Right lobe of liver (tissue), 6 donors: ENCODE results near the gene SRPRA. TPM values are rescaled to one million over a fixed set of nuclear protein-coding genes. Genes with fewer than 3 reads are reported as not detected.
A peak's percentile ranks its signal among the peaks of the same experiment; 100 is the strongest.

Experiments
- ATAC-seq, 4 donors: fragments of 200-7000 bp; cut with Tn5 transposase; one replicate each; pipeline ENCODE4 v1.9.1; 2020; ENCODE audit warnings: mild to moderate bottlenecking in 4 of 4, moderate library complexity in 4 of 4
- DNase-seq, 3 donors: peaks; one replicate each; pipeline ENCODE4 v3.0.0-alpha.2; 2020
- H3K27ac ChIP-seq, 3 donors: fragments of 200-600 bp; one replicate each; pipeline ENCODE4 v1.8.0; 2022
- H3K27me3 ChIP-seq, 2 donors: fragments of 200-600 bp; one replicate each; pipeline ENCODE4 v1.8.0; 2022
- H3K36me3 ChIP-seq, 4 donors: fragments of 200-600 bp; sonication (generic) in 1 of 4; one replicate each; pipeline versions ENCODE4 v1.5.1 to v1.8.0; 2017 to 2022; ENCODE audit warnings: control low read depth in 1 of 4
- H3K4me1 ChIP-seq, 4 donors: fragments of 200-600 bp; sonication (generic) in 1 of 4; one replicate each; pipeline versions ENCODE4 v1.5.1 to v1.8.0; 2017 to 2022; ENCODE audit warnings: control low read depth in 1 of 4
- H3K4me3 ChIP-seq, 3 donors: fragments of 200-600 bp; one replicate each; pipeline ENCODE4 v1.8.0; 2022
- H3K9me3 ChIP-seq, 4 donors: fragments of 200-600 bp; sonication (generic) in 1 of 4; one replicate each; pipeline versions ENCODE4 v1.5.1 to v1.8.0; 2017 to 2022; ENCODE audit warnings: control low read depth in 1 of 4
- POLR2A ChIP-seq: fragments of 450-650 bp; IDR thresholded peaks from one replicate; pipeline ENCODE4 v1.6.1; 2017; ENCODE audit warnings: antibody characterized with exemption, mild to moderate bottlenecking
- WGBS: methylation state at CpG from one replicate; pipeline ENCODE4 v1.1.6; 2018; ENCODE audit warnings: low coverage, low lambda C conversion rate; ENCODE audit not compliant: insufficient coverage; ENCODE audit errors: missing lambda C conversion rate; 5-methylcytosine and 5-hydroxymethylcytosine counted together
- intact Hi-C, 2 donors: fragments of 100-400 bp; cut with DNase I; formaldehyde crosslinking; loops; one replicate each; pipeline versions ENCODE4 v1.11.2 to v1.14.1; 2022
- total RNA-seq, 6 experiments: library from RNA; depleted of rRNA in 2 of 6; stranded (reverse); fragments of >200 nt in 2 of 6; fragmentation: NEBNext Ultra II Directional in 3 of 6; extraction: Animal tissue kit (Norgen Biotek cat#: 25700) in 3 of 6; gene quantifications; one replicate each; pipeline versions ENCODE4 v1.1.0 to v1.2.4, GENCODE V29; 2016 to 2023
- TF ChIP-seq, protein P1 (sequence below), 4 donors: fragments of 200-600 bp in 3 of 4; fragments of 450-650 bp in 1 of 4; IDR thresholded peaks; one replicate each; pipeline versions ENCODE4 v1.5.1 to v1.8.0; 2016 to 2022; ENCODE audit warnings: antibody characterized with exemption in 4 of 4, mild to moderate bottlenecking in 2 of 4
- donor health status: DM: no; HTN: yes; CAD: no.
- donor health status: DM: no; HTN: no; CAD: no.
- donor health status: DM: no; HTN: no; CAD: no.
- donor health status: DM: no; HTN: yes; CAD: no.
- donor health status: DM: no; HTN: yes; CAD: no.

Gene SRPRA
- total RNA-seq, 6 experiments from 2014 or later = 95.0 to 150 (median 122) TPM

GRCh38 chr11:126246636-126247035 lies 22.1 kb downstream of the SRPRA start:
- Histone ChIP-seq H3K36me3 (peaks cover 0 to 12% (median 2%) of the 10 kb centered on the region in 4 donors), H3K27me3 (no peaks in the 10 kb centered on the region), H3K9me3 (no peaks in the 10 kb centered on the region), H3K4me1 (no peaks in the 10 kb centered on the region), H3K4me3 (no peak overlapping the region), H3K27ac (no peak overlapping the region)
- intact Hi-C loops = no loop called here
- whole genome bisulfite sequencing = 71% methylated on average over 2 of the region's 2 CpGs
- no peak for TF ChIP-seq POLR2A
- TF ChIP-seq, protein P1, sequence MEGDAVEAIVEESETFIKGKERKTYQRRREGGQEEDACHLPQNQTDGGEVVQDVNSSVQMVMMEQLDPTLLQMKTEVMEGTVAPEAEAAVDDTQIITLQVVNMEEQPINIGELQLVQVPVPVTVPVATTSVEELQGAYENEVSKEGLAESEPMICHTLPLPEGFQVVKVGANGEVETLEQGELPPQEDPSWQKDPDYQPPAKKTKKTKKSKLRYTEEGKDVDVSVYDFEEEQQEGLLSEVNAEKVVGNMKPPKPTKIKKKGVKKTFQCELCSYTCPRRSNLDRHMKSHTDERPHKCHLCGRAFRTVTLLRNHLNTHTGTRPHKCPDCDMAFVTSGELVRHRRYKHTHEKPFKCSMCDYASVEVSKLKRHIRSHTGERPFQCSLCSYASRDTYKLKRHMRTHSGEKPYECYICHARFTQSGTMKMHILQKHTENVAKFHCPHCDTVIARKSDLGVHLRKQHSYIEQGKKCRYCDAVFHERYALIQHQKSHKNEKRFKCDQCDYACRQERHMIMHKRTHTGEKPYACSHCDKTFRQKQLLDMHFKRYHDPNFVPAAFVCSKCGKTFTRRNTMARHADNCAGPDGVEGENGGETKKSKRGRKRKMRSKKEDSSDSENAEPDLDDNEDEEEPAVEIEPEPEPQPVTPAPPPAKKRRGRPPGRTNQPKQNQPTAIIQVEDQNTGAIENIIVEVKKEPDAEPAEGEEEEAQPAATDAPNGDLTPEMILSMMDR (IDR thresholded peaks at IDR 0.05) = no peak
- DNase-seq = no peak
- peak in 3 of 4 donors; percentile 28 to 54 (median 48) for ATAC-seq

DNA sequence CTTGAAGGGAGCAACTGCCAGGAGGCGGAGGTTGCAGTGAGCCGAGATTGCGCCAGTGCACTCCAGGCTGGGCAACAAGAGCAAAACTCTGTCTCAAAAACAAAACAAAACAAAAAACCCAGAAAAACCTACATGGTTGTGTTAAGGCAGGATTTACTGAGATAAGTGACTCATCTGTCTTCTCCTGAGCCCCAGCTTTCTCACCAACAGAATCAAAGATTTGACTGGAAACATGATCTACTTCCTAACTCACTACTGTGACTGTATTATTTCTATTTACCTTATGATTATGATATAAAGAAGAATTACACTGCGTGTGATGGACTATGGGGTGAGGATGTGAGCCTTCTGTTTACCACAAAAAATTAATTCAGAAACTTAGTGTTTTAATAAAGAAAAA lies 35.3 kb downstream of the SRPRA start:
- Histone ChIP-seq H3K4me1 (peaks cover 0 to 11% (median 0%) of the 10 kb centered on the region in 4 donors), H3K36me3 (peaks cover 0 to 5% (median 0%) of the 10 kb centered on the region in 4 donors), H3K27me3 (no peaks in the 10 kb centered on the region), H3K4me3 (no peak overlapping the region), H3K9me3 (no peaks in the 10 kb centered on the region), H3K27ac (no peak overlapping the region)
- no peak for TF ChIP-seq POLR2A
- no peak for ATAC-seq
- 91% methylated on average over 4 of the region's 4 CpGs for WGBS
- no peak for DNase-seq
- intact Hi-C loops = no loop called here

- ATAC-seq (no peak), DNase-seq (no peak)
- 96% methylated on average over 3 of the region's 3 CpGs for WGBS
- Histone ChIP-seq H3K4me3 (no peak overlapping the region), H3K36me3 (peaks cover 0 to 5% (median 0%) of the 10 kb centered on the region in 4 donors), H3K27me3 (no peaks in the 10 kb centered on the region), H3K9me3 (no peaks in the 10 kb centered on the region), H3K27ac (no peak overlapping the region), H3K4me1 (peaks cover 0 to 11% (median 0%) of the 10 kb centered on the region in 4 donors)
- intact Hi-C loops = no loop called here
- no peak for TF ChIP-seq POLR2A
- TF ChIP-seq, protein P1 (IDR thresholded peaks at IDR 0.05) = no peak
Measured at GRCh38 chr11:126232683-126233082, 36.0 kb downstream of the SRPRA start.

DNA sequence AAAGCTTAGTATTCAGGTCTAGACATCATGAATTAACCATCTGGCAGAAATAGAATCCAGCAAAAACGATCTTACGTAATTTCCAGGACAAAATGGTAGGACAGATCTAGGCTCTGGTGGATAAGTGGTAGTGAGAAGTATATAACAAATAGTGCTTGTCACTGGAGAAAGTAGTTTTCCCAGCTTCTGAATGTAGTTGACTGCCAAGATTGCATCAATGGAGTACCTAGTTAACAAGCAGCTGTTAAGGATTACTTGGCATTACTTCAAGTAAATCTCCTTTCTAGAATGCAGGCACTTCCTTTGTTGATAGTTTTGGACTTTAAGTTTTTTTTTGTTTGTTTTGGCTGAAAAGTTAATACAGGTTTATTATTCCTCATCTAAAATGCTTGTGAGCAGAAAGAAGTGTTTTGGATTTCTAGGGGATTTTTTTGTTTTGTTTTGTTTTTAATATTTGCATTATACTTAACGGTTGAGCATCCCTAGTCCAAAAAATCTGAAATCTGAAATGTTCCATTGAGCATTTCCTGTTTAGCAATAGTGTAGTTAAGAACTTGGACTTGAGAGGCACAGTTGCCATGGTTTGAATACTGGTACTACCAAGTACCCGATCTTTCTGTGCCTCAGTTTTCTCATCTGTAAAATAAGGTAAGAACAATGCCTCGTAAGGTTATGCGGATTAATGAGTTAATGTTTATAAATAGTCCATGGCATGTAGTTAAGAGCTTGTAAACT lies 36.8 kb downstream of the SRPRA start:
- peak in 2 of 4 donors; percentile 44 to 55 for ATAC-seq
- peaks cover 0 to 5% (median 0%) of the 10 kb centered on the region in 4 donors for H3K36me3 ChIP-seq
- H3K27ac ChIP-seq = no peak overlapping the region
- intact Hi-C loops = no loop called here
- TF ChIP-seq, protein P1 (IDR thresholded peaks at IDR 0.05) = no peak
- no peak for TF ChIP-seq POLR2A
- H3K4me1 ChIP-seq = peaks cover 0 to 11% (median 0%) of the 10 kb centered on the region in 4 donors
- 72% methylated on average over 6 of the region's 6 CpGs for WGBS
- H3K9me3 ChIP-seq = no peaks in the 10 kb centered on the region
- DNase-seq = no peak
- no peak overlapping the region for H3K4me3 ChIP-seq
- H3K27me3 ChIP-seq = no peaks in the 10 kb centered on the region

DNA sequence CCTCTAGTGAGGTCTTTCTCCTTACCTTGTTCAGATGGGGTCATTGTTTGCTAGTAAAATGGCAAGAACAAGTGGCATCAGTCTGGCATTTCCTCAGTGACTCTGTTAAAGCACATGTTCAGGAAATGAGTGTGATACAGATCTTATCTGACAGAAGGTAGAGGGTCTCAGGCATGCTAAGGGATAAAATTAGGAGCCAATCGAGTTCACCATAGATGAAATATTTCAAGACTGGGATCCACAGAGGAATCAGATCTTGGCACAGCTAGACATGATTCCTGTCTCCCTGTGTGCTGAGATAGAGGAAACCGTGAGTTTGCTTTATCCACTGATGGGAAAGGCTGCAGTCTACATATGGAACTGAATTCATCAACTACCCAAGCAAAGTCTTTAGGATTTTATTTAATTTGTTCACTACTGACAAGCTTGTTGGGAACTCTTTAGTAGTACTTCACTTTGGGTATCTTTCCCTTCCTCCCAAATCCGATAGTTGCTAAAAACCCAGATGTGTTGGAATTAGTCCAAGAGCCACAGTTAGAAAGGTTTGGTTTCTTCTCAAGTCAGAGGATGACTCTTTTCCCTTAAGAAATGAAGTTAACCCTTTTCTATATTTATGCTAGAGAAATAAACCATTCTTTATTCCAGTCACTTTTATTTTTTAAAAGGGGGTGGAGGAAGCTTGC lies 38.7 kb downstream of the SRPRA start:
- intact Hi-C loops = no loop called here
- ATAC-seq = no peak

More for the DNA sequence above, 38.7 kb downstream of the SRPRA start:
- no peak overlapping the region for H3K4me3 ChIP-seq
- no peak overlapping the region for H3K27ac ChIP-seq
- H3K27me3 ChIP-seq = no peaks in the 10 kb centered on the region
- TF ChIP-seq, protein P1 (IDR thresholded peaks at IDR 0.05) = no peak
- TF ChIP-seq POLR2A = no peak
- DNase-seq = no peak
- H3K9me3 ChIP-seq = no peaks in the 10 kb centered on the region
- peaks cover 0 to 11% (median 0%) of the 10 kb centered on the region in 4 donors for H3K4me1 ChIP-seq
- 72% methylated on average over 3 of the region's 3 CpGs for WGBS
- no peaks in the 10 kb centered on the region for H3K36me3 ChIP-seq
